Measurements from ENCODE around the gene CKS2. TPM values are rescaled to one million over a fixed set of nuclear protein-coding genes. Genes with fewer than 3 reads are reported as not detected.
A peak's percentile ranks its signal among the peaks of the same experiment; 100 is the strongest.

The CKS2 gene
- total RNA-seq, 1 donor = 17.0 TPM

GRCh38 chr9:89311346-89312221 lies 589 bp downstream of the CKS2 start:
- DNase-seq (ENCODE audit: insufficient read length, low spot score, missing footprints) = no peak
- peak overlapping the region; percentile 81 for H3K4me3 ChIP-seq (ENCODE audit: insufficient read depth, low read length)
- H2AFZ ChIP-seq (ENCODE audit: low read length) = peak overlapping the region; percentile 92
- TF ChIP-seq CTCF (IDR thresholded peaks at IDR 0.05; ENCODE audit: extremely low read depth, low read depth, low read length) = no peak
- H3K4me1 ChIP-seq (ENCODE audit: insufficient read depth, low read length) = peaks cover 33% of the 10 kb centered on the region
- H3K79me2 ChIP-seq (ENCODE audit: insufficient read depth, low read length) = peaks cover 61% of the 10 kb centered on the region
- H3K27ac ChIP-seq (ENCODE audit: low read depth, low read length) = peak overlapping the region; percentile 88
- H3K36me3 ChIP-seq (ENCODE audit: insufficient read depth, low read length) = peaks cover 9% of the 10 kb centered on the region
- no peaks in the 10 kb centered on the region for H3K27me3 ChIP-seq (ENCODE audit: insufficient read depth, low read length)
- H3K9me3 ChIP-seq (ENCODE audit: low read depth, low read length) = no peaks in the 10 kb centered on the region
- H4K20me1 ChIP-seq (ENCODE audit: insufficient read depth, low read length) = peaks cover 4% of the 10 kb centered on the region
- peak overlapping the region; percentile 92 for H3K4me2 ChIP-seq (ENCODE audit: insufficient read depth, low read length)

- H3K4me3 ChIP-seq (ENCODE audit: insufficient read depth, low read length) = peak overlapping the region; percentile 81
- peak overlapping the region; percentile 92 for H3K4me2 ChIP-seq (ENCODE audit: insufficient read depth, low read length)
- TF ChIP-seq CTCF (IDR thresholded peaks at IDR 0.05; ENCODE audit: extremely low read depth, low read depth, low read length) = no peak
- H3K4me1 ChIP-seq (ENCODE audit: insufficient read depth, low read length) = peaks cover 36% of the 10 kb centered on the region
- no peaks in the 10 kb centered on the region for H3K27me3 ChIP-seq (ENCODE audit: insufficient read depth, low read length)
- peaks cover 16% of the 10 kb centered on the region for H3K36me3 ChIP-seq (ENCODE audit: insufficient read depth, low read length)
- H4K20me1 ChIP-seq (ENCODE audit: insufficient read depth, low read length) = peaks cover 4% of the 10 kb centered on the region
- H2AFZ ChIP-seq (ENCODE audit: low read length) = peak overlapping the region; percentile 92
- DNase-seq (ENCODE audit: insufficient read length, low spot score, missing footprints) = no peak
- H3K27ac ChIP-seq (ENCODE audit: low read depth, low read length) = peak overlapping the region; percentile 88
- H3K79me2 ChIP-seq (ENCODE audit: insufficient read depth, low read length) = peaks cover 67% of the 10 kb centered on the region
- H3K9me3 ChIP-seq (ENCODE audit: low read depth, low read length) = no peaks in the 10 kb centered on the region
Measured at GRCh38 chr9:89312222-89312571, 1.2 kb downstream of the CKS2 start.

GRCh38 chr9:89313842-89314241 lies 2.8 kb downstream of the CKS2 start:
- H3K36me3 ChIP-seq (ENCODE audit: insufficient read depth, low read length) = peaks cover 18% of the 10 kb centered on the region
- H3K4me2 ChIP-seq (ENCODE audit: insufficient read depth, low read length) = peak overlapping the region; percentile 92
- no peak overlapping the region for H2AFZ ChIP-seq (ENCODE audit: low read length)
- peak overlapping the region; percentile 88 for H3K27ac ChIP-seq (ENCODE audit: low read depth, low read length)
- no peak for DNase-seq (ENCODE audit: insufficient read length, low spot score, missing footprints)
- no peak for TF ChIP-seq CTCF (IDR thresholded peaks at IDR 0.05; ENCODE audit: extremely low read depth, low read depth, low read length)
- no peaks in the 10 kb centered on the region for H3K9me3 ChIP-seq (ENCODE audit: low read depth, low read length)
- peaks cover 4% of the 10 kb centered on the region for H4K20me1 ChIP-seq (ENCODE audit: insufficient read depth, low read length)
- H3K4me1 ChIP-seq (ENCODE audit: insufficient read depth, low read length) = peaks cover 44% of the 10 kb centered on the region
- no peaks in the 10 kb centered on the region for H3K27me3 ChIP-seq (ENCODE audit: insufficient read depth, low read length)
- H3K79me2 ChIP-seq (ENCODE audit: insufficient read depth, low read length) = peaks cover 71% of the 10 kb centered on the region
- peak overlapping the region; percentile 81 for H3K4me3 ChIP-seq (ENCODE audit: insufficient read depth, low read length)

GRCh38 chr9:89314955-89315354 lies 4.0 kb downstream of the CKS2 start:
- no peaks in the 10 kb centered on the region for H3K9me3 ChIP-seq (ENCODE audit: low read depth, low read length)
- H3K4me3 ChIP-seq (ENCODE audit: insufficient read depth, low read length) = no peak overlapping the region
- H3K36me3 ChIP-seq (ENCODE audit: insufficient read depth, low read length) = peaks cover 21% of the 10 kb centered on the region
- peak overlapping the region; percentile 92 for H3K4me2 ChIP-seq (ENCODE audit: insufficient read depth, low read length)
- peaks cover 4% of the 10 kb centered on the region for H4K20me1 ChIP-seq (ENCODE audit: insufficient read depth, low read length)
- H3K79me2 ChIP-seq (ENCODE audit: insufficient read depth, low read length) = peaks cover 78% of the 10 kb centered on the region
- peaks cover 46% of the 10 kb centered on the region for H3K4me1 ChIP-seq (ENCODE audit: insufficient read depth, low read length)
- no peak for DNase-seq (ENCODE audit: insufficient read length, low spot score, missing footprints)
- H3K27me3 ChIP-seq (ENCODE audit: insufficient read depth, low read length) = no peaks in the 10 kb centered on the region
- H2AFZ ChIP-seq (ENCODE audit: low read length) = peak overlapping the region; percentile 64
- no peak for TF ChIP-seq CTCF (IDR thresholded peaks at IDR 0.05; ENCODE audit: extremely low read depth, low read depth, low read length)
- peak overlapping the region; percentile 88 for H3K27ac ChIP-seq (ENCODE audit: low read depth, low read length)
